GM20000 (cell line): ENCODE measurements around the gene CLK1.

Experiments
- DNase-seq: peaks from one replicate; pipeline ENCODE4 v3.0.0; 2012; ENCODE audit warnings: low spot score
- CTCF ChIP-seq: IDR thresholded peaks from 2 replicates; pipeline ENCODE4 v1.5.1; 2012; ENCODE audit warnings: mild to moderate bottlenecking, control low read depth; ENCODE audit errors: extremely low read depth, missing control alignments

CLK1 gene

GRCh38 chr2:200864176-200865034 is at the start of gene CLK1:
CLK1 (minus strand) TSS chr2:200864658; CDS start chr2:200861862, 2,796 bp downstream.
- TF ChIP-seq CTCF, result no peak
- DNase-seq, result peak; percentile 94

DNA sequence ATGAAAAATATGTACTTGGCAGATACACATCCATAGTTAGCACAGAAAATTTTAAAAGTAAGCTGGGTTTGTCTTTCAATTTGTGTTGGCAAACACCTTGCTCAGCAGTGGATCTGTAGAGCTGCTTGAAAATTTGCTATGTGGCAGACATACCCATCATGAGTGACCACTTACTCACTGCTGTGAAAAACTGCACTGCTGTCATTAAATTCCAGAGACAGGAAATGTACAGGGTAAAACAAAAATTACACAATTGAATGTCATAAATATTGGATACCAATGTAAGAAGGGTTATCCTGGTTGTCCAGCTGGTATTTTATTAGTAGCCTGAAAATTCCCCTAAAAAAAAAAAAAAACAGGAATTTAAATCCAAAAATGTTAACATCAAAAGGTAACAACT is 49.2 kb upstream of the CLK1 start:
- DNase-seq, result no peak
- TF ChIP-seq CTCF, result no peak

DNA sequence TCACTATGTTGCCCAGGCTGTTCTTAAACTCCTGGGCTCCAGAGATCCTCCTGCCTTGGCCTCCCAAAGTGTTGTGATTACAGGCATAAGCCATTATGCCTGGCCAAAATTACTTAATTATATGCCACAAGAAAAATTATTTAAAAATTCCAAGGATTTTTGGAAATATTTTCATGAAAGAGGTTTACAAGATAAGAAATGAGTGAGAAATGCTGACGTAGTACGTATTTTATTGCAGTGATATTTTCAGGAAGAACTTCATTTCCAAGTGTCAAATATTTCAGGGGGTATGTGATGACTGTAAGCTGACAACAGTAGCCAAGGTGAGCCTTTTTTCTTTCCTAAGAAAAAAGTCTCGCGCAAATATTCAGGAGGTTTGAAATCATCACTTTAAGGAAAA is 45.5 kb upstream of the CLK1 start:
- DNase-seq, result no peak
- no peak for TF ChIP-seq CTCF

GRCh38 chr2:200905618-200906296 is 41.3 kb upstream of the CLK1 start:
- TF ChIP-seq CTCF, result peak; percentile 66
- peak; percentile 47 for DNase-seq

GRCh38 chr2:200901459-200902072 is 37.1 kb upstream of the CLK1 start:
- DNase-seq, result peak; percentile 83
- peak; percentile 74 for TF ChIP-seq CTCF

- no peak for TF ChIP-seq CTCF
- no peak for DNase-seq
These were observed 35.0 kb upstream of the CLK1 start for GRCh38 chr2:200899482-200899881.
